H54 (cell line): Measurements from ENCODE around the gene ATP5F1D.
"Not testable (repeated sequence)": the region's sequence is repeated elsewhere in the genome, so short reads cannot be mapped to it uniquely, and the experiment has no call there.

ENCODE experiments used
- DNase-seq: peaks from one replicate; pipeline ENCODE4 v3.0.0; 2011; ENCODE audit warnings: low spot score, mixed read lengths; ENCODE audit not compliant: insufficient read length
- FAIRE-seq: peaks from 3 replicates; lab custom pipeline; 2011; peaks lifted over from hg19 to GRCh38; lab: Jason Lieb, UNC
- POLR2A ChIP-seq: IDR thresholded peaks from 2 replicates; pipeline ENCODE4 v1.6.1; 2011; ENCODE audit warnings: low read depth, mild to moderate bottlenecking, low read length

The ATP5F1D gene

DNA sequence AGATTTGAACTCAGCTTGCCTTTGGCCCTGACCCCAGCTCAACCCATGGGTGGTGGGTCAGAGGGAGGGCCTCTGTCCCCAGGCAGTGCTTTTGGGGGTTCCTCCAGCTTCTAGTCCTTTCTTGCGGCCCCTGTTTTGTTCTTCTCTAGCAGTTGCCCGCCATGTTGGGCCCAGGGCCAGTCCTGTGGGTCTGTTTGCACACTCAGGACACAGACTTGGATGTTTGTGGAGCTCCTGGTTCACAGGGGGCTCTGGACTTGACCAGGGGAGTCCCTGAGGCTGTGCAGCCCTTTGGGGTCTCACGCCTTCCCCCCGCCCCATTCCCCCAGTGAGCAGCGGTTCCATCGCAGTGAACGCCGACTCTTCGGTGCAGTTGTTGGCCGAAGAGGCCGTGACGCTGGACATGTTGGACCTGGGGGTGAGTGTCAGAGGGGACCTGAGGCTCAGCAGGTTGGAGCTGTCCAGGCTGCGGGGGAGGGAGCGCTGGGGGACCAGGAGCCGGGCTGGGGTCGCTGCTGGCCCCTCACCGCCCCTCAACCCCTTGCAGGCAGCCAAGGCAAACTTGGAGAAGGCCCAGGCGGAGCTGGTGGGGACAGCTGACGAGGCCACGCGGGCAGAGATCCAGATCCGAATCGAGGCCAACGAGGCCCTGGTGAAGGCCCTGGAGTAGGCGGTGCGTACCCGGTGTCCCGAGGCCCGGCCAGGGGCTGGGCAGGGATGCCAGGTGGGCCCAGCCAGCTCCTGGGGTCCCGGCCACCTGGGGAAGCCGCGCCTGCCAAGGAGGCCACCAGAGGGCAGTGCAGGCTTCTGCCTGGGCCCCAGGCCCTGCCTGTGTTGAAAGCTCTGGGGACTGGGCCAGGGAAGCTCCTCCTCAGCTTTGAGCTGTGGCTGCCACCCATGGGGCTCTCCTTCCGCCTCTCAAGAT is 2.5 kb downstream of the ATP5F1D start:
- DNase-seq (peak; percentile 91), FAIRE-seq (no peak)
- no peak for TF ChIP-seq POLR2A

DNA sequence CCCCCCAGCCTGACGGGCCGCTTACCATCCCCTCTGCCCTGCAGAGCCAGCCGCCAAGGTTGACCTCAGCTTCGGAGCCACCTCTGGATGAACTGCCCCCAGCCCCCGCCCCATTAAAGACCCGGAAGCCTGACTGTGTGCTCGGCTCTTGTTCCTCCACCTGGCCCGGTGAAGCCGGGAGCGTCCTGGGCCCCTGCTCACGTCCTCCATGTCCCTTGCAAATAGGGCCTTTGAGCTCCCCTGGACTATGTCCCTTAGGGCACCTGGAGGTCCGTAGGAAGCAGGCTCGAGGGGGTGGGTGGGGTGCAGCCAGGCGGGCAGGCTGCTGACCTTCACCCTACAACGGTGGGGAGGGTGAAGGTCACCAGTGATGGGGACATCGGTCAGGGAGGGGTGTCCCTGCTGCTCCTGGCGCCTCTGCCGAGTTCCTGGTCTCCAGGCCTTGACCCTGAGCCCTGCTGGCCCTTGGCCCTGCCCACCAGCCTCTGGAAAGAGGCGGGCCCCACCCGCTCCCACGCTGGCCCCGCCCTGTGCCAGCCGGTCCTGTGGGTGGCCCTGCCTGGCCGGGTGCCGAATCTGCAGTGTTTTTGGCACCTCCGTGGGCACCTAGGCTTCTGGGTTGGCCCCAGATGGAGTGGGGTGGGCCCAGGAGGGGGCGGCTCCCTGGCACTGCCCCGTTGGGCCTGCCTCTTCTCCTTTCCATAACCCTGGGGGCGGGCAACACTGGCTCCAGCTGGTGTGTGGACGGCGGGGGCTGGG is 3.3 kb downstream of the ATP5F1D start:
- no peak for FAIRE-seq
- no peak for TF ChIP-seq POLR2A
- peak; percentile 74 for DNase-seq

DNA sequence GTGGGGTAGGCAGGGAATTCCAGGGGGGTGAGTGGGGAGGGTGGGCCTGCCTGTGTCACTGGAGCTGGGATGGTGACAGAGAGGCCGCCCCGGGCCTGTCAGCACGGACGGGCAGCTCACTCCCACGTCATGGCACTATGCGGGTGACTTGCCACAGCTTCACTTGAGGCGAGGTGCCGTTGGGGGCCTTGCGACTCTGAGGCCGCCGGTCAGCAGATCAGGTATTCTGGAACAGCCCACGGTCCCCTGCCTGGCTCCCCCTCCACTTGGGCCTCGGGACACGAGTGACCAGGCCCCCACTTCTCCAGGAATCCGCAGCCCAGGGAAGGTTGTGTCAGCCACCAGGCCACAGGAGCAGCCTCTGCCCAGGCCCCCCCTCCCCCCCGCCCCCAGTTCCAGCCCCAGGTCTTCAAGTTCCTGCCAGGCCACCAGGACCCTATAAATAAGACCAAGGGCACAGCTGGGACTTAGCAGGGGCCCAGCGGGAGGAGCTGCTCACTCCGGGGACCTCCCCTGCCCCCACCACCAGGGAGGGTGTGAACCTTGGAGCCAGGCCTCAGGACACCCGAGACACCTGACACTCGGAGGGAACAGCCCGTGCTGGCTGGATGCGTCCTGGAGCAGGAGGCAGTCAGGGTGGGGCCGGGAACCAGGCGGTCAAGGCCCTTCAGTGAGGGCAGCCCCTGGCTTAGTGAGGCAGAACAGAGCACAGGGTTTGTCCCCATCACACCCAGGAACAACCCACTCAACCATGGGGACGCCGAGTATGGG is 4.1 kb downstream of the ATP5F1D start:
- DNase-seq = no peak
- no peak for TF ChIP-seq POLR2A
- no peak for FAIRE-seq

DNA sequence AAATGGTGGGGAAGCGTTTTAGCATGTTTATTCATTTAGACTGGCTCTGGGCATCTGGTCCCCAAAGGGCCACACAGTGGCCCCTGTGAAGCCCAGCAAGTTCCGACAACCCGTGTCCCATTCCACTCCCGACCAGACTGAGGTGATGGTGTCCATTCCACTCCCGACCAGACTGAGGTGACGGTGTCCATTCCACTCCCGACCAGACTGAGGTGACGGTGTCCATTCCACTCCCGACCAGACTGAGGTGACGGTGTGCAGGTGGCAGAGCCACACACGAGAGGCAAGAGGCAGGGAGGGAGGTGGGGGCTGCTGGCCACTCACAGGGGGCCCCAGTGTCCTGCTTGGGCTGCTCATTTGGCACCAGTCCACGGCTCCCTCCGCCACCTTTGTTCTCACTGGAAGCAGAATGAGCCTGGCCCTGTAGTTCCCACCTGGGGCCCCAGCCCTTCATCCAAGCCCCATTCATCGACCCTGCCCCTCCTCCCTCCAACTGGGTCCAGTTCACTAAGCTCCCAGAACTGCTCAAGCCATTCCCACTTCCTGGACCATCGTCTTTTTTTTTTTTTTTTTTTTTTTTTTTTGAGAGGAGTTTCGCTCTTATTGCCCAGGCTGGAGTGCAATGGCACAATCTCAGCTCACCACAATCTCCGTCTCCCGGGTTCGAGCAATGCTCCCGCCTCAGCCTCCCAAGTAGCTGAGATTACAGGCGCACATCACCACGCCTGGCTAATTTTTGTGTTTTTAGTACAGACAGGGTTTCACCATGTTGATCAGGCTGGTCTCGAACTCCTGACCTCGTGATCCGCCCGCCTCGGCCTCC is 4.9 kb downstream of the ATP5F1D start:
- not testable (repeated sequence) for DNase-seq, FAIRE-seq

DNA sequence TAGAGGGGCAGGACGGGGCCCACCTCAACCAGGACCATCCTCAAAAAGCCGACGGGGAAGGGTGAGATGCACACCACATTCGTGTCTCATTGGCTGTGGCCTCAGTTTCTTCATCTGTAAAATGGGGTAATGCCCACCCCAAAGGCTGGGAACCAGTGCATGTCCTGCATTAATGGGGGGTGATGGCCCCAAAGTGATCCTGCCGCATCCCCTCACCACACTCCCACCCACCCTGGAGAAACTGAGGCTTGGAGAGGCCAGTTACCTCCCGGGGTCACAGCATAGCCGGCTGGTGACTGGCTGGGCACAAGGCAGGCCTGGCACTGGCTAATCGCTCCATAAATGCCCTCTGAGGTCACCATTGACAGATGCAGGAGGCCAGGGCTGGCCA is 6.2 kb downstream of the ATP5F1D start:
- FAIRE-seq = no peak
- peak; percentile 72 for DNase-seq
- TF ChIP-seq POLR2A = no peak

DNA sequence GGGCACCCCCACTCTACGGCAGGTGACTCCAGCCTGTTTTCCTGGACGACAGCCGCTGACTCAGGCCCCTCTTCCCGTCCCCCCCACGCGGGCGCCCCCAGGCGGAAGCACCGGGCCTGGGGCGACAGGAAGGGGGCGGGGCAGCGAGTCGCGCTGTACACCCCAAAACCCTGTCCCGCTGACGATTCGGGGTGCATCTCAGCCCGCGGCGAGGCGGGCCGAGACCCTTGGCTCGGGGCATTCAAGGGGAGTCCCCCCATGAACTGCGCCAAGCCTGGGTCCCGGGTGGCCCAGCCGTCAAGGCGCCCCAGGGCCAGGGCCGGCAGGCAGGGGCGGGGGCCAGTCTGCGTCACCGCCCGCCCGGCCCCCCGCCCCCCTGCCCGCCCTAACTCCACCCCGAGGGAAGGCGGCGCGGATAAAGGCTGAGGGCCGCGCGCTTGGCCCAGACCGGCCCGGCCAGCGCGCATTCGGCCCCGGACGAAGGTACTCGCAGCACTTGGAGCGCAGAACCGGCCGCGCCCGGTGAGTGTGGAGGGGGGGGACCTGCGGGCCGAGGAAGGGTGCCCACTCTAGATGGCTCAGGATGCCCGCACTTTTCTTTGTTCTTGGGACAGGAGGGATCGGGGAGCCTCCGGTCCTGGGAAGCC is 6.7 kb downstream of the ATP5F1D start, which contains the start of gene MIDN:
TSS of gene MIDN (plus strand) at position 445 of the 647 bp plus-strand sequence. CDS start 1,714 bp downstream, outside the sequence.
- FAIRE-seq (no peak), DNase-seq (peak; percentile 78)
- peak; percentile 90 for TF ChIP-seq POLR2A

DNA sequence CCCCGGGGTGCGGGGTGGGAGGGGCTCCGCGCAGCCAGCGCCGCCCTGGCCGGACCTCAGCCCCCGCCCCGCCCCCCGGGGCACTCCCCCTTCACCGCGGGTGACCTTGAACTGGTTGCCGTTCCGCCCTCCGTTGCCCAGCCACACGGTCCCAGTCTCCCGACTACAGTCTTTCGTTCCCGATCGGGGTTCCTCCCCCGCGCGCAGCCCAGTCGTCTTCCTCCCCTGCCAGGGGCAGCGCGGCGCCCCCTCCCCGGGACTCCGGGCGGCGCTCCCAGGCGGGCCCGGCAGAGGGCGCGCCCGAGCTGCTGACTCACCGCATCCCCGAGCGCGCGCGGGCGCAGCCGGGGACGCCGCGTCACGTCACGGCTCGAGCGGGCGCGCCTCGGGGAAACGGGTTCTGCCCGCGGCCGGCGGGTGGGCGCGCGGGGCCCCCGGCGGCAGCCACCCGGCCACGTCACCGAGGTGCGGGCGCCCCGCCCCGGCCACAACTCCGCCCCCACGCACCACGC is 7.3 kb downstream of the ATP5F1D start:
- FAIRE-seq (no peak), DNase-seq (peak; percentile 69)
- TF ChIP-seq POLR2A = no peak

DNA sequence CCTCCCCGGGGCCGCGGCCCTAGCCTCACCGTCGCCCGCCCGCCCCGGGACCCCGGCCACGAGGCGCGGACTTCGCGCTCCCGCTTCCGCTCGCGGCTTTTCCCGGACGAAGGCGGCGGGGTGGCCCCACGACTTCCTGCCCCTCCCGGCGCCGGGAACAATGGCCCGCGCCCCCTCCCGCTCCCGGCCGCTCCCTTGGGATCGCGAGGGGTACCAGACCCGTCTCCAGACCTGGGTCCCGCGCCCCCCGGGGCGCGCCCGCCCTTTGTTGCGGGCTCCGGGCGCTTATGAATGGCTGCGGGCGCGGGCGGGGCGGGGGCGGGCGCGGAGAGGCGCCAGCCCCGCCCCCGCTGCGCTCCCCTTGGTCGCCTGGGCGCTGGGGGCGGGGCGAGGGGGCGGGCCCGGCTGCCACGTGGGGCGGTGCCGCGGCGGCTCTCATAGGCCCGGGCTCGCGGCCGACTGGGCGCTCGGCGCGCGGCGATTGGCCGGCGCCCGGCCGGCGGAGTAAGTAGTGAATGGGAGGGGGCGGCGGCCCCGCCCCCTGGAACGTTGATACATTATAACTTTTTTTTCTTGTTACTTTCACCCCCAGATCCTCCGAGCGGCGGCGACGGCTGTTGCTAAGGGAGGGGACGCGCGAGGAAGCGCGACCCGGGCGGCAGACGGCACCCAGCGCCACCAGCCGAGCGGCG is 7.9 kb downstream of the ATP5F1D start:
- TF ChIP-seq POLR2A = peak; percentile 97
- DNase-seq (peak; percentile 79), FAIRE-seq (no peak)

DNA sequence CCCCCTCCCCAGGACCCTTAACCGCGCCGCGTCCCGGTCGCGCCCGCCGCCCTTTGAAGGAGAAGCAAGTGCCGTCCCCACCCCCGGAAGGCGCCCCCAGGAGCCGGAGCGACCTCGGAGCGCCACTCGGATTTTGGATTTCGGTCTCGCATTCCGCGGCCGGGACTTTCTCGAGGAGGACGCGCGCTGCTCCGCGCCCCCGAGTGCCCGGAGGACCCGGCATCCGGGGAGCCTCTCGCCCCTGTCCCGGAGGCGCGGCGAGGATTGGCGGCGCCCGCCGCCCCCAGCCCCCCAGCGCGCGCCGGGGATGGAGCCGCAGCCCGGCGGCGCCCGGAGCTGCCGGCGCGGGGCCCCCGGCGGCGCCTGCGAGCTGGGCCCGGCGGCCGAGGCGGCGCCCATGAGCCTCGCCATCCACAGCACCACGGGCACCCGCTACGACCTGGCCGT is 8.5 kb downstream of the ATP5F1D start:
- FAIRE-seq = no peak
- TF ChIP-seq POLR2A = no peak
- no peak for DNase-seq

DNA sequence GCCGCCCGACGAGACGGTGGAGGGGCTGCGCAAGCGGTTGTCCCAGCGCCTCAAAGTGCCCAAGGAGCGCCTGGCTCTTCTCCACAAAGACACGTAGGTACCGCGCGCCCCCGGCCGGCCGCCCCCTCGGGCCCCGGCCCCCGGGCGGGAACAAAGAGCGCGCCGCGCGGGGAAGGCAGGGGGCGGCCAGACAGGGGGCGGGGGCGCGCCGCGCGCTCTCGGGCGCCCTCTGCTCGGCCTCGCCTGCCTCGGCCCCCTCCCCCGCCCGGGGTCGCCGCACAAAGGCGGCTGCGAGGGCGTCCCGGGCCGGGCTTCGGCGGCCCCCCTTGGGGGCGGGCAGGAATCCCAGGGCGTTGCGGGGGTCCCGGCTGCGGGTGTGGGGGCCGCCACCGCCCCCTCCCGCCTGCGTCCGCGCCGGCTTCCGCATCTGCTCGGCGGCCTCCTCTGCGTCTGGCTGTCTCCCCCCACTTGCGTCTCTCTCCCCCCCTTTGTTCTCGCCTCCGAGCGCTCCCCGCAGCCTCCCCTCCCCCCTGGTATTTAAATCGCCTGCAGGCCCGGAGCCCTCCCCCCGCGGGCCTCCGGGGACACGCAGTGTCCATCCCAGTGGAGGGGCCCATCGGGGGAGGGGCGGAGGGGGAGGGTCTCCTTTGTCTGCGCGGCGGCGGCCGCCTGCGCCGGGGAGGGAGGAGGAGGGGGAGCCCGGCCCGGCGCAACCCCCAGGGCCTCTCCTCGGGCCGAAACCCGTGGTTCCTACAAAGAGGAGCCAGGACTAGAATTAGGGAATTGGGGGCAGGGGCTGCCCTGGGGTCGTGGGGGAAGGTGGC is 9.1 kb downstream of the ATP5F1D start:
- TF ChIP-seq POLR2A = no peak
- FAIRE-seq (no peak), DNase-seq (no peak)
